Left lung (tissue), 10 donors: Measurements from ENCODE around the gene SUFU. TPM values are rescaled to one million over a fixed set of nuclear protein-coding genes. Genes with fewer than 3 reads are reported as not detected.

ENCODE experiments used
- ATAC-seq: fragments of 200-7000 bp; cut with Tn5 transposase; one replicate; pipeline ENCODE4 v1.9.1; 2020; ENCODE audit warnings: moderate library complexity
- DNase-seq, 4 donors: peaks; one replicate each; pipeline ENCODE4 v3.0.0-alpha.2; 2013 to 2020
- H3K27ac ChIP-seq, 2 donors: fragments of 200-600 bp; sonication (generic) in 1 of 2; one replicate each; pipeline versions ENCODE4 v1.5.0 to v1.8.0; 2020 to 2021
- H3K27me3 ChIP-seq, 2 donors: fragments of 200-600 bp; sonication (generic) in 1 of 2; one replicate each; pipeline versions ENCODE4 v1.5.0 to v1.8.0; 2020 to 2021
- H3K36me3 ChIP-seq, 2 donors: fragments of 200-600 bp; sonication (generic) in 1 of 2; one replicate each; pipeline versions ENCODE4 v1.5.0 to v1.8.0; 2020 to 2021
- H3K4me1 ChIP-seq, 2 donors: fragments of 200-600 bp; one replicate each; pipeline ENCODE4 v1.8.0; 2021
- H3K4me3 ChIP-seq, 2 donors: fragments of 200-600 bp; sonication (generic) in 1 of 2; one replicate each; pipeline versions ENCODE4 v1.5.0 to v1.8.0; 2020 to 2021; ENCODE audit warnings: mild to moderate bottlenecking in 1 of 2
- H3K9me3 ChIP-seq, 2 donors: fragments of 200-600 bp; sonication (generic) in 1 of 2; one replicate each; pipeline versions ENCODE4 v1.5.0 to v1.8.0; 2020 to 2021
- CTCF ChIP-seq, 2 donors: fragments of 200-600 bp; sonication (generic) in 1 of 2; IDR thresholded peaks; one replicate each; pipeline versions ENCODE4 v1.5.0 to v1.8.0; 2021; ENCODE audit warnings: antibody characterized with exemption in 2 of 2
- intact Hi-C, 2 donors: fragments of 100-400 bp; cut with DNase I; formaldehyde crosslinking; loops; one replicate each; pipeline versions ENCODE4 v1.11.2 to v1.14.2; 2022
- polyA plus RNA-seq, 6 donors: library from polyadenylated mRNA; unstranded; fragments of 120-200 nt; gene quantifications; one replicate each; pipeline ENCODE4 v1.2.1, GENCODE V29; 2013; ENCODE audit not compliant: insufficient read length in 6 of 6
- total RNA-seq, 2 donors: library from RNA; stranded (reverse); fragmentation: NEBNext Ultra II Directional; extraction: Animal tissue kit (Norgen Biotek cat#: 25700); gene quantifications; one replicate each; pipeline ENCODE4 v1.2.1, GENCODE V29; 2021
- donor health status: DM: no; HTN: yes; CAD: no.
- donor health status: DM: no; HTN: no; CAD: no.

SUFU gene
- total and polyA plus RNA-seq, 8 donors = 13.4 to 30.7 (median 27.7) TPM

- ATAC-seq (no peak), DNase-seq (no peak)
- H3K4me3 ChIP-seq = peak overlapping the region; percentile 67 to 92
- peak overlapping the region; percentile 75 to 91 for H3K27ac ChIP-seq
- peaks cover 0 to 10% of the 10 kb centered on the region in 2 donors for H3K36me3 ChIP-seq
- intact Hi-C loops = loop anchor here in 1 of 2 donors (10.0 kb wide), 1 partner anchor 80 kb away; no protein-coding TSS in a partner anchor
- peaks cover 43 to 77% of the 10 kb centered on the region in 2 donors for H3K4me1 ChIP-seq
- TF ChIP-seq CTCF (IDR thresholded peaks at IDR 0.05) = no peak
- H3K9me3 ChIP-seq = no peaks in the 10 kb centered on the region
- no peaks in the 10 kb centered on the region for H3K27me3 ChIP-seq
Measured at GRCh38 chr10:102504976-102505300, 1.2 kb downstream of the SUFU start.

DNA sequence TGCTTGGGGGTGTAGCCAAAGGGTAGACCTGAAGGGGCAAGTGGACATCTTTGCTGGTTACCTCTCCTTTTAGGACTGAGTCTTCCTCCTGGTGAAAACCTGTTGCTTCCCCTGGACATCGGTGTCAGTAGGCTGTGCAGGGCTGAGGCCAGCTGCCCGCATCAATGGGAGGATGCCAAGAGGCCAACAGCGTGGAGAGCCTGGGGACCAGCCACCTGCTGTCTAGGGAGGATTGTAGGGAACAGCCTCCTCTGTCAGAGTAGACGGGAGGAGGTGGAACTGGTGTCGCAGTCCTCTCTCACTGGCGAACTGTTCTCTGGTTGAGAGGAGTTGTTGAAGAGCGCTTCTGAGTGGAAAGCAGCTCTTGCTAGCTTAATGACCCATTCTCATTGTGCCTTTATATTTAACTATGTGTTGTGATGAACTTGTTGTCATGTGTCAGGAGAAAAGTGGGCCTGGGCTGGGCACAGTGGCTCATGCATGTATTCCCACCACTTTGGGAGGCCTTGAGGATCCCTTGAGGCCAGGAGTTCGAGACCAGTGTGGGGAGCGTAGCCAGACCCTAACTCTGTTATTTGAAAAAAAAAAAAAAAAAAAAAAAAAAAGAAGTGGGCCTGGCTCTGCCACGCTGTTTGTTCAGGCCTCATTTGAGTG lies 1.8 kb downstream of the SUFU start:
- H3K27ac ChIP-seq = peak overlapping the region; percentile 75 to 91
- H3K9me3 ChIP-seq = no peaks in the 10 kb centered on the region
- peaks cover 0 to 17% of the 10 kb centered on the region in 2 donors for H3K36me3 ChIP-seq
- ATAC-seq (no peak), DNase-seq (peak in 2 of 4 donors; percentile 50 to 67)
- H3K4me1 ChIP-seq = peaks cover 42 to 73% of the 10 kb centered on the region in 2 donors
- TF ChIP-seq CTCF (IDR thresholded peaks at IDR 0.05) = no peak
- peak overlapping the region; percentile 67 to 92 for H3K4me3 ChIP-seq
- no peaks in the 10 kb centered on the region for H3K27me3 ChIP-seq
- intact Hi-C loops = loop anchor here in 1 of 2 donors (10.0 kb wide), 1 partner anchor 79 kb away; no protein-coding TSS in a partner anchor

DNA sequence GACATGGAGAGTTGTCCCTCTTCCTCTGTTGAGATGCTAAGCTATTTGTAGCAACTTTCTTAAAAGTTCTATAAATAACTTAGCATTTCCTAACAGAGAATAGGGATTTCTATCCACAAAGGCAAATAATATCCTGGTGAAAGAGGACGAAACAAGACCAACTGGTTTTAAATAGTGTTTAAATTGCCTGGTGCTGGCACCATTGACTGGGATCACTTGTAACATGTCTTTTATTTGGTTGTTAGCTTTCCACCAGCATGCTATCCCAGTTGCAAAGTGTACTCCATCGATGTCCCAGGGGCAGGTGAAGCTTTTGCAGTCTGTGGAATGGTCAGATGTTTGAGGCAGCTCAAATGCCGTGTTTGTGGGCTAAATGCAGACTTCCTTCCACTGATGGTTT lies 3.7 kb downstream of the SUFU start:
- Histone ChIP-seq H3K36me3 (peaks cover 0 to 34% of the 10 kb centered on the region in 2 donors), H3K27me3 (no peaks in the 10 kb centered on the region)
- intact Hi-C loops = loop anchor here in 1 of 2 donors (10.0 kb wide), 1 partner anchor 77 kb away; no protein-coding TSS in a partner anchor

GRCh38 chr10:102508506-102508905 lies 4.7 kb downstream of the SUFU start:
- DNase-seq (no peak), ATAC-seq (no peak)
- Histone ChIP-seq H3K27me3 (no peaks in the 10 kb centered on the region), H3K9me3 (no peaks in the 10 kb centered on the region), H3K27ac (no peak overlapping the region), H3K4me3 (no peak overlapping the region), H3K36me3 (peaks cover 0 to 43% of the 10 kb centered on the region in 2 donors), H3K4me1 (peaks cover 28 to 65% of the 10 kb centered on the region in 2 donors)
- intact Hi-C loops = loop anchor here in 1 of 2 donors (10.0 kb wide), 1 partner anchor 76 kb away; no protein-coding TSS in a partner anchor
- TF ChIP-seq CTCF (IDR thresholded peaks at IDR 0.05) = no peak

More for the DNA sequence above, 3.7 kb downstream of the SUFU start:
- Histone ChIP-seq H3K4me1 (peaks cover 33 to 72% of the 10 kb centered on the region in 2 donors), H3K27ac (no peak overlapping the region), H3K9me3 (no peaks in the 10 kb centered on the region), H3K4me3 (no peak overlapping the region)
- no peak for TF ChIP-seq CTCF (IDR thresholded peaks at IDR 0.05)
- ATAC-seq (no peak), DNase-seq (no peak)

DNA sequence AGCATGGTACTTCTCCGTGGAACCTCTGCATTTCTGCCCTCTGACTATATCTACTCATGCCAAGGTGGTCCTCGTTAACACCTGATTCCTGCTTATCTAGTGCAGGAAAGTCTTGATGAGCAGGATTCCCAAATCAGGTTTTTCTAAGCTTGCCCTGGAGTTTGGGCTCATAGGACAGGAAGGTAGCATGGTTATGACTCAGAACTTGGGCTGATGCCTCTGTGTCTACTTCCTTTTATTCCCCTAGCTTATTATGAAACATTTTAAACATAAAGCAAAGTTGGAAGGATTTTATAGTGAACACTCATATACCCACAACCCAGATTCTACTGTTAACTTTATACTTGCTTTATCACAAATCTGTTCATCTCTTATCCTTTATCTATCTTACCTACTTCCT lies 5.6 kb downstream of the SUFU start:
- DNase-seq (no peak), ATAC-seq (peak; percentile 4)
- Histone ChIP-seq H3K27me3 (no peaks in the 10 kb centered on the region), H3K4me3 (no peak overlapping the region), H3K4me1 (peaks cover 28 to 63% of the 10 kb centered on the region in 2 donors), H3K36me3 (peaks cover 0 to 50% of the 10 kb centered on the region in 2 donors), H3K27ac (peak overlapping the region in 1 of 2 donors; percentile 39), H3K9me3 (no peaks in the 10 kb centered on the region)
- no peak for TF ChIP-seq CTCF (IDR thresholded peaks at IDR 0.05)
- intact Hi-C loops = loop anchor here in 1 of 2 donors (10.0 kb wide), 1 partner anchor 75 kb away; no protein-coding TSS in a partner anchor
